SU-DHL-6 (cell line): Measurements from ENCODE around the gene ANGPTL8.

Experiments used
- CTCF ChIP-seq: fragments of 200-600 bp; sonication (generic); IDR thresholded peaks from one replicate; pipeline ENCODE4 v1.5.1; 2017; ENCODE audit warnings: antibody characterized with exemption, mild to moderate bottlenecking, low read length, moderate library complexity; ENCODE audit not compliant: insufficient read depth, poor library complexity, severe bottlenecking
- EZH2phosphoT487 ChIP-seq: fragments of 200-600 bp; sonication (generic), shearing (Covaris generic); conservative IDR thresholded peaks from 2 replicates; pipeline ENCODE4 v1.6.1; 2018; ENCODE audit warnings: mild to moderate bottlenecking, antibody characterized with exemption, low read length, moderate library complexity, mixed read lengths

DNA sequence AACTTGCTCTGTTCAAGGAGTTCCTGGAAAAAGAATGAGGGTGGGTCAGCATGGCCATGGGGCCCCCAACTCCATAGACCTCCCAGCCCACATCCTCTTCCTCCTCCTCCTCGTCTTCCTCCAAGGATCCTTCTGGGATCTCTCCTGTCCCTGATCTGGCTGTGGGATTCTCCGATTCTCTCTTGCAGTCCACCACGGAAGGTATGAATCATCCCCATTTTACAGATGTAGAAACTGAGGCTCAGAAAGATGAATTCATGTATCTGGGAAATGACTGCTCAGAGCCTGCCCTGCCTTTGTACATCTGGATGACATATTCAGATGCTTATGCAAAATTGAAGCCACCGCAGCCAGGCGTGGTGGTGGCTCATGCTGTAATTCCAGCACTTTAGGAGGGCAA lies 39.9 kb upstream of the ANGPTL8 start:
- TF ChIP-seq EZH2phosphoT487: no peak
- TF ChIP-seq CTCF: no peak
